Lower leg skin (tissue), 3 donors: ENCODE results near the gene TMPRSS3.

Experiments
- POLR2A ChIP-seq, 2 donors: fragments of 450-650 bp; IDR thresholded peaks; one replicate each; pipeline ENCODE4 v1.6.1; 2016 to 2017; ENCODE audit warnings: antibody characterized with exemption in 2 of 2, mild to moderate bottlenecking in 1 of 2, moderate library complexity in 1 of 2
- TF ChIP-seq, protein P1 (sequence below), 3 donors: fragments of 450-650 bp; IDR thresholded peaks; one replicate each; pipeline ENCODE4 v1.5.1; 2016; ENCODE audit warnings: antibody characterized with exemption in 3 of 3, mild to moderate bottlenecking in 3 of 3, moderate library complexity in 2 of 3

DNA sequence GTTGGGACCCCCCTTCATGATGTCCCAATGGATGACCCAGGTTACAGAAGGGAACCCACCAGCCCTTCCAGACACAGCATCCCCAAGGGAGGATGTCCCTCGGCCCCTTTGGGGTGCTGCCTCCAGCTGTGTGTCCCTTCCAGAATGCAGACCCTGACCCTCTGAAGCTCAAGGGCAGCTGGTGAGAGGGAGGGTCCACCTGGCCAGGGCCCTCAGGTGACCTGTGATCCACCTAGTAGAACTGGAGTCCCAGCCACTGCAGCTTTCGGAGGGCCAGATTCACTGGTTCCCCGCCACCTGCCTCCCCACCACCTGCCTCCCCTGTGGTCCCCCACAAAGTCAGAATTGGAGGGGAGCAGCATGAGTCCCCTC, 19.9 kb downstream of the TMPRSS3 start:
- TF ChIP-seq, protein P1, sequence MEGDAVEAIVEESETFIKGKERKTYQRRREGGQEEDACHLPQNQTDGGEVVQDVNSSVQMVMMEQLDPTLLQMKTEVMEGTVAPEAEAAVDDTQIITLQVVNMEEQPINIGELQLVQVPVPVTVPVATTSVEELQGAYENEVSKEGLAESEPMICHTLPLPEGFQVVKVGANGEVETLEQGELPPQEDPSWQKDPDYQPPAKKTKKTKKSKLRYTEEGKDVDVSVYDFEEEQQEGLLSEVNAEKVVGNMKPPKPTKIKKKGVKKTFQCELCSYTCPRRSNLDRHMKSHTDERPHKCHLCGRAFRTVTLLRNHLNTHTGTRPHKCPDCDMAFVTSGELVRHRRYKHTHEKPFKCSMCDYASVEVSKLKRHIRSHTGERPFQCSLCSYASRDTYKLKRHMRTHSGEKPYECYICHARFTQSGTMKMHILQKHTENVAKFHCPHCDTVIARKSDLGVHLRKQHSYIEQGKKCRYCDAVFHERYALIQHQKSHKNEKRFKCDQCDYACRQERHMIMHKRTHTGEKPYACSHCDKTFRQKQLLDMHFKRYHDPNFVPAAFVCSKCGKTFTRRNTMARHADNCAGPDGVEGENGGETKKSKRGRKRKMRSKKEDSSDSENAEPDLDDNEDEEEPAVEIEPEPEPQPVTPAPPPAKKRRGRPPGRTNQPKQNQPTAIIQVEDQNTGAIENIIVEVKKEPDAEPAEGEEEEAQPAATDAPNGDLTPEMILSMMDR (IDR thresholded peaks at IDR 0.05) = no peak
- no peak for TF ChIP-seq POLR2A (IDR thresholded peaks at IDR 0.05)
